Measurements from ENCODE around the gene C6orf163.
A peak's percentile ranks its signal among the peaks of the same experiment; 100 is the strongest.

The C6orf163 gene

GRCh38 chr6:87396595-87397392 lies 52.2 kb downstream of the C6orf163 start:
- Histone ChIP-seq H3K9me3 (no peaks in the 10 kb centered on the region), H3K4me3 (no peak overlapping the region), H3K36me3 (no peaks in the 10 kb centered on the region), H3K4me1 (no peaks in the 10 kb centered on the region), H3K27ac (no peak overlapping the region), H3K27me3 (no peaks in the 10 kb centered on the region)
- intact Hi-C loops (cut with DNase I; ENCODE audit: low total_unique reads): loop anchor here (10.0 kb wide), 1 partner anchor 262 kb away; no protein-coding TSS in a partner anchor
- no peak for DNase-seq
- no peak for TF ChIP-seq CTCF (IDR thresholded peaks at IDR 0.05)

GRCh38 chr6:87397656-87398055 lies 53.0 kb downstream of the C6orf163 start:
- Histone ChIP-seq H3K27ac (no peak overlapping the region), H3K27me3 (no peaks in the 10 kb centered on the region), H3K9me3 (no peaks in the 10 kb centered on the region), H3K4me1 (no peaks in the 10 kb centered on the region), H3K36me3 (no peaks in the 10 kb centered on the region), H3K4me3 (no peak overlapping the region)
- no peak for DNase-seq
- TF ChIP-seq CTCF (IDR thresholded peaks at IDR 0.05): no peak
- intact Hi-C loops (cut with DNase I; ENCODE audit: low total_unique reads): loop anchor here (10.0 kb wide), 1 partner anchor 263 kb away; no protein-coding TSS in a partner anchor

GRCh38 chr6:87401832-87402231 lies 57.2 kb downstream of the C6orf163 start:
- Histone ChIP-seq H3K36me3 (no peaks in the 10 kb centered on the region), H3K4me3 (no peak overlapping the region), H3K9me3 (no peaks in the 10 kb centered on the region), H3K27ac (no peak overlapping the region), H3K27me3 (no peaks in the 10 kb centered on the region), H3K4me1 (no peaks in the 10 kb centered on the region)
- TF ChIP-seq CTCF (IDR thresholded peaks at IDR 0.05): no peak
- intact Hi-C loops (cut with DNase I; ENCODE audit: low total_unique reads): loop anchor here (10.0 kb wide), 1 partner anchor 323 kb away; no protein-coding TSS in a partner anchor
- no peak for DNase-seq

GRCh38 chr6:87407561-87407900 lies 62.9 kb downstream of the C6orf163 start:
- Histone ChIP-seq H3K36me3 (no peaks in the 10 kb centered on the region), H3K27me3 (no peaks in the 10 kb centered on the region), H3K9me3 (no peaks in the 10 kb centered on the region), H3K4me3 (peak overlapping the region; percentile 72 to 89), H3K27ac (peak overlapping the region; percentile 71 to 72), H3K4me1 (peaks cover 0 to 4% (median 0%) of the 10 kb centered on the region in 4 donors)
- no peak for TF ChIP-seq CTCF (IDR thresholded peaks at IDR 0.05)
- intact Hi-C loops (cut with DNase I; ENCODE audit: low total_unique reads): loop anchor here (10.0 kb wide), 1 partner anchor 317 kb away; no protein-coding TSS in a partner anchor
- no peak for DNase-seq

- no peaks in the 10 kb centered on the region for H3K36me3 ChIP-seq
- no peaks in the 10 kb centered on the region for H3K9me3 ChIP-seq
- intact Hi-C loops (cut with DNase I; ENCODE audit: low total_unique reads): loop anchor here (10.0 kb wide), 1 partner anchor 317 kb away; no protein-coding TSS in a partner anchor
- H3K27me3 ChIP-seq: no peaks in the 10 kb centered on the region
- peak; percentile 78 to 84 for DNase-seq
- H3K4me3 ChIP-seq: peak within 1 kb of the TSS; percentile 72 to 89
- peaks cover 0 to 4% (median 0%) of the 10 kb centered on the region in 4 donors for H3K4me1 ChIP-seq
- TF ChIP-seq CTCF (IDR thresholded peaks at IDR 0.05): no peak
- H3K27ac ChIP-seq: peak within 1 kb of the TSS; percentile 71 to 72
Measured at GRCh38 chr6:87407901-87408720, 63.5 kb downstream of the C6orf163 start, which contains the start of gene CFAP206. CFAP206 (plus strand) TSS chr6:87407972; CDS start chr6:87409840, 1,868 bp downstream.
